ENCODE data around the gene PKD2.

DNA sequence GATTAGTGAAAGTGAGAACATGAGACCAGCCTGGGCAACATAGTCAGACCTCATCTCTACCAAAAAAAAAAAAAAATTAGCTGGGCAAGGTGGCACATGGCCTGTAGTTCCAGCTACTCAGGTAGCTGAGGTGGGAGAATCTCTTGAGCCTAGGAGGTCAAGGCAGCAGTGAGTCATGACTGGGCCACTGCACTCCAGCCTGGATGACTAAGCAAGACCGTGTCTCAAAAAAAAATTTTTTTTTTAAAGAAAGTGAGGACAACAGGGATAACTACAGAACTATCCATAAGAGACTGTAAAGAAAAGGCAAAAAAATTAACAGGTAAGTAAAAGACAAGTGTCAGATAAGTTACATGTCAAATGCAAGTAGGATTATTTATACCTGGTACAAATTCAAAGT, 45.4 kb upstream of the PKD2 start:
- TF ChIP-seq EZH2phosphoT487 (IDR thresholded peaks at IDR 0.05) = no peak
- TF ChIP-seq EZH2 (IDR thresholded peaks at IDR 0.05) = no peak
- TF ChIP-seq, protein P1, sequence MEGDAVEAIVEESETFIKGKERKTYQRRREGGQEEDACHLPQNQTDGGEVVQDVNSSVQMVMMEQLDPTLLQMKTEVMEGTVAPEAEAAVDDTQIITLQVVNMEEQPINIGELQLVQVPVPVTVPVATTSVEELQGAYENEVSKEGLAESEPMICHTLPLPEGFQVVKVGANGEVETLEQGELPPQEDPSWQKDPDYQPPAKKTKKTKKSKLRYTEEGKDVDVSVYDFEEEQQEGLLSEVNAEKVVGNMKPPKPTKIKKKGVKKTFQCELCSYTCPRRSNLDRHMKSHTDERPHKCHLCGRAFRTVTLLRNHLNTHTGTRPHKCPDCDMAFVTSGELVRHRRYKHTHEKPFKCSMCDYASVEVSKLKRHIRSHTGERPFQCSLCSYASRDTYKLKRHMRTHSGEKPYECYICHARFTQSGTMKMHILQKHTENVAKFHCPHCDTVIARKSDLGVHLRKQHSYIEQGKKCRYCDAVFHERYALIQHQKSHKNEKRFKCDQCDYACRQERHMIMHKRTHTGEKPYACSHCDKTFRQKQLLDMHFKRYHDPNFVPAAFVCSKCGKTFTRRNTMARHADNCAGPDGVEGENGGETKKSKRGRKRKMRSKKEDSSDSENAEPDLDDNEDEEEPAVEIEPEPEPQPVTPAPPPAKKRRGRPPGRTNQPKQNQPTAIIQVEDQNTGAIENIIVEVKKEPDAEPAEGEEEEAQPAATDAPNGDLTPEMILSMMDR (IDR thresholded peaks at IDR 0.05) = no peak

Data from neural progenitor cell (in vitro differentiated cells).